Middle frontal gyrus (tissue), 1 donor: ENCODE results near the gene IGSF21.

Source experiments
- DNase-seq: peaks from one replicate; pipeline ENCODE4 v3.0.0-alpha.2; 2015; ENCODE audit warnings: low spot score; ENCODE audit errors: extremely low spot score

IGSF21 gene

DNA sequence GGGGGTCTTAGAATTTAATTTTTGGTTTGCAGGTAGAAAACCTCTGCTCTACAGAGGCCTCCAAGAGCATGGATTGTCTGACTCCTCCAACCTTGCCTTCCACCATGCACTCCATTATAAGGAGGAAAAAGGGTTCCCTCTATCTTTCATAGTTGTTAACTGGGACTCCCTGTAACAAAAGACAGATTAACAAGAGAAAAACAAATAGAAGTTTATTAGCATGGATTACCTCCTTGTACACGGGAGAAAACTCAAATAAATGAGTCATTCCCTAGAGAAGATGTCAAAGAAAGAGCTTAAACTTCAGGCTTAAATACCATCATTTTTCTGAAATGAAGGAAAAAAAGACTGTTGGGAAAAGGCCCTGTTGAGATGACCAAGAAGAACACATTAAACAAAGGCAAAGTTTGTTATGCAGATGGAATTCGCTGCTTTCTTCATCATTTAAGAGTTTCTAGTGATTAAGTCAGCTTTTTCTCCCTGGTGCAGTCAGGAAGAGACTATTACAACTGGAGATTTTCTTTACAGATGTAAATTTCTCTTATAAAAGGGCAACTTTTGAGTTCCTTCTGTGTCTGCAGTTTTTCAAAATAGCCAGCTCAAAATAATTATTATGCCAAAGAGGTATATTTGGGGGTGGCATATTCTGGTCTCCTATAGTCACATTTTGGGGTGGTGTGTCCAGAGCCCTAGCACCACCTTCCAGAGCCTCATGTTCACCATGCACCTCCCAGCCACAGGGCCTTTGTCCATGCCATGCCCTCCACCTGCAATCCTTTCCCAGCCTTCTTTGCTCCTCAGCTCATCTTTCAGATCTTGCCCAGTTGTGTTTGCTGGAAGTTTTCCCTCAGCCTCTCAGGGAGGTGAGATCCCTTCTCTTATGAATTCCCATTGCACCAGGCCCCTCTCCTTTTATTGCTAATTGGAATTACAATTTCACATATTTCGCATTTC is 310.0 kb downstream of the IGSF21 start:
- no peak for DNase-seq

GRCh38 chr1:18419113-18419844 is 311.7 kb downstream of the IGSF21 start:
- no peak for DNase-seq

DNA sequence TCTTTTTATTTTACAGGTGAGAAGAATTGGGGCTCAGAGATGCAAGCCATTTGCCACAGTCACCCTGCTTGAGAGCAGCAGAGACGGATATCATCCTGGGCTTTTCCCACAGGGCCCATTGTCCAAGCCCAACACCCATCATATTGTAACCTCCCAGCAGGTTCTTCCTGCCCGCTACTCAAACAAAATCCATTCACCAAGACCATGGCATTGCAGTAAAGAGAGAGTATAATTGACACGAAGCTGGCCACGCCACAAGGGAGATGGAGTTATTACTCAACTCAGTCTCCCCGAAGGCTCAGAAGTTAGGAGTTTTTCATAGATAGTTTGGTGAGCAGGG is 312.2 kb downstream of the IGSF21 start:
- no peak for DNase-seq

GRCh38 chr1:18422076-18422777 is 314.6 kb downstream of the IGSF21 start:
- DNase-seq = no peak

- DNase-seq = no peak
These were observed 315.4 kb downstream of the IGSF21 start for GRCh38 chr1:18422954-18423353.

DNA sequence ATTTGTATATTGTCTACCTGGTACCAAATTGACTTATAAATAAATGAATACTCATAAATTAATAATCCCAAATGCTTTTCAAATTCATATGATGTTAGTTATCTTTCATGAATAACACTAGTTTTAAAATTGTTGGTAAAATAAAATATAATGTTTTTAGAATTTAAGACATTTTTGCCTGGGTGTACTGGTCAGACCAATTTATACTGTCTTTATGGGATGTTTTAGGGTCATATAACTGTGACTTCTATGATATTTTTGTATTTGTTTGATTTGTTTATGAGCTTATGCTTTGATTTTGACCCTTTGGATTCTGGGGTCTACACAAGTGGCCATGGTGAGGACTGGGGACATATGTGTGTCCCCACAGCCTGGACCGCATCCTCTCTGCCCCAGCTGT is 319.0 kb downstream of the IGSF21 start:
- no peak for DNase-seq
